Measurements from ENCODE around the gene REPS2.

GRCh38 chrX:17081968-17082367, 135.5 kb downstream of the REPS2 start:
- no peak for TF ChIP-seq CTCF (IDR thresholded peaks at IDR 0.05; ENCODE audit: insufficient read depth, low read depth, low read length)
- TF ChIP-seq EZH2 (IDR thresholded peaks at IDR 0.05; ENCODE audit: insufficient read depth, low read length) = no peak

Data from astrocyte (in vitro differentiated cells and primary cell).